Stimulated activated CD4-positive, alpha-beta T cell treated with anti-CD3 and anti-CD28 coated beads, TNF-alpha, amount 100 ng/mL, for 48 hours (primary cell): ENCODE data around the gene FHAD1.
"Not testable (repeated sequence)": the region's sequence is repeated elsewhere in the genome, so short reads cannot be mapped to it uniquely, and the experiment has no call there.

Source experiments
- DNase-seq, 3 donors: peaks; one replicate each; pipeline ENCODE4 v3.0.0-alpha.2; 2020; ENCODE audit warnings: low read depth in 3 of 3

The FHAD1 gene

DNA sequence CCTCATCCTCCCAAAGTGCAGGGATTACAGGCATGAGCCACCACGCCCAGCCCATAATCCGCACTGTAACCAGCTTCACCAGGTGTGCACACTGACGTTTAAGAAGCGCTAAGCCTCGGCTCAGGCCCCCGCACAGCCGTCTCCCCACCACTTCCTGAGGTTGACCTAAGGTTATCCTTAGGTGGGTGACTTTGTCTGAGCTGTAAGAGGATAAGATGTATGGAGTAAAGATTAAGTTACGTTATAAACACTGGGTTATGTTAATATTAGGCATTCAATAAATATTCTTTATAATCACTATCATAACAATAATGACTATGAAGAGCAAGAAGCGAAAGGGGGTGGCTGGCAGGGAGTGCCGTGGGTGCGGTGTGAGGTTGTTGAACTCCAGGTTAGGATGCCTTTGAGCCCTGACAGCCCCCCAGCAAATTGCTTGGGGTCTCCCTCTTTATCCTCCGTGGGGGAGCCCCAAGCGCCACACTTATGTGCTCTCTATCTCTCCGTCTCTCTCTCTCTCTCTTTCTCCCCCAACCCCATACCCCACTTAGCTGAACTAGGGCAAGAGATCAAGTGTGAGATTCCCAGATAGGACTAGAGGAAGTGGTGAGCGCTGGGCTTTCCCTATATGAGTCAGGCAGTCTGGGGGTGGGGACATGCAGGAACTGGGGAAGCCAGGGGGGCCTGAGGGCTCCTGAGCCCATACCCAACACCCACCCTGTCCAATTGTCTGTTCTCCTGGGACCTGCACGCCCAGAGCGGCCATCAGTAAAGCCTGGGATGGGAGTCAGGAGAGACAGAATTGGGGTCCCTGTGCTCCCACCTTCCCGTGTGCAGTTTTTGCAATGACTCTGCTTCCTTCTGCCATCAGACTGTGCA, 170.3 kb downstream of the FHAD1 start:
- DNase-seq: peak in 2 of 3 donors; percentile 23 to 27

DNA sequence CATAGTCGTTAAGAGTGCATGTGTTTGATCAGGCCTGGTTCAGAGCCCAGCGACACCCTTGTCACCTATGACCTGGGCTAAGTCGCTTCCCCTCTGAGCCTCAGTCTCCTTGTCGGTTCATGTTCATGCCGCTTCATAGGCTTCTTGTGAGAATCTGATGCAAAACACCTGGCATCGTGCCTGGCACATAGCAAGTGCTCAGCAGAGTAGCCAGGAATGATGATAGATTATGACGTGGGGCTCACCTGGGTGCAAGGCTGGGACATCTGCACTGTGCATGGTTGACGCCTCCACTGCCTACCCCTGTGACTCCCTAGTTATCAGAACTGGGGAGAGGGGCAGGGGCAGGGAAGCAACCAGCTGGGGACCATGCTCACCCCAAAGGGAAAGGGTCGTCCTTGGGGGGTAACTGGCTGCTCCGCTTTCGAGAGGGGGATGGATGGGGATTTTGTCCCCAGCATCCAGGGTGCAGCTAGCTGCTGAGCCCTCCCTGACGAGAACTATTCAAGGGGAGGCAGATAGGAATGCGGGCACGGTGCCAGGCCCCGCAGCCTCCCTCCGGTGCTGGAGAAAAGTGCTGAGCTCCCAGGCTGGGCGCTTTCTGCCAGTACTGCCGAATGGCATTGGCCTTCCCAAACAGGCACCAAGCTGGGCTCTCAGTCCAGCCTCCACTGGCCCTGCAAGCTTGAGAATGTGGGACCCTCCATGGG, 171.9 kb downstream of the FHAD1 start:
- DNase-seq: no peak

DNA sequence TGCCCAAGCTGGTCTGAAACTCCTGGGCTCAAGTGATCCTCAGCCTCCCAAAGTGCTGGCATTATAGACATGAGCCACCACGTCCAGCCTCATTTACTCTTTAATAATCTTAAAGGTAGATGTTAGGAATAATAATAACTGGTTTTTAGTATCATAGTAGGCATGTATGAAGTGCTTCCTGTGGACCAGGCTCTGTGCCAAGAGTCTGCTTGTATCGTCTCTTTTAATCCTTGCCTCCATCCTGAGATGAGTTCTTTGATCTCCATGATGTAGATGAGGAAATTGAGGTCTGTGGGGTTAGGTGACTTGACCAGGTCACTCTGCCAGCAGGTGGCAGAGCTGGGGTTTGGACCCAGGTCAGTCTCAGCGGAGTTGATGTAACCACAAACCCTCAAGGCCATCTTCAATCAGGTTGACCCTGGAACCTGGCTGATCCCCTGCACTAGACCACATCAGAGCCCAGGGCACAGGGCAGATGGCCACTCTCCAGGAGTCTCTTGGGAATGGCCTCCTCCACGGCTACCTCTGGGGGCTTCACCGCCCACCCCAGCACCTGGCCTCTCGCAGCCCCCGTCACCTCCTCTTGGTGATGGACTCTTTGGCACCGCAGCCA, 173.9 kb downstream of the FHAD1 start:
- DNase-seq: no peak

DNA sequence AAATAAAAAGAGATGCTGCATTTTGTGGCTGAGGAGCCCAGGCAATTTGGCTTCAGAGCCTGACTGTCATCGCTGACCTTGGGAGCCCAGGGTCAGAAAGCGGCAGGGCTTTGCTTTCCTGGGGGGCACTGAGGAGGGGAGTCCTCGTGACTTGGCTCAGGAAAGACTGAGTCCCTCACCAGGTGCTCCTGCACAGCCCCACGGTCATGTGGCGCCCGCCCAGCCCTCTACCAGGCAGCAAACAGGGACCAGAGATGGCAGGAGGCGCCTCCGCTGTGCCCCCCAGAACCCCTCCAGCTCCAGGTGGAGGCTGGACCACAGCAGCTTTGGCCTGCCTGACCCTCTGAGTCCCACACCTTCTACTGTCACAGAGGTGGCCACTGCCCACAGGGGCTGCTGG, 175.8 kb downstream of the FHAD1 start:
- DNase-seq: no peak

DNA sequence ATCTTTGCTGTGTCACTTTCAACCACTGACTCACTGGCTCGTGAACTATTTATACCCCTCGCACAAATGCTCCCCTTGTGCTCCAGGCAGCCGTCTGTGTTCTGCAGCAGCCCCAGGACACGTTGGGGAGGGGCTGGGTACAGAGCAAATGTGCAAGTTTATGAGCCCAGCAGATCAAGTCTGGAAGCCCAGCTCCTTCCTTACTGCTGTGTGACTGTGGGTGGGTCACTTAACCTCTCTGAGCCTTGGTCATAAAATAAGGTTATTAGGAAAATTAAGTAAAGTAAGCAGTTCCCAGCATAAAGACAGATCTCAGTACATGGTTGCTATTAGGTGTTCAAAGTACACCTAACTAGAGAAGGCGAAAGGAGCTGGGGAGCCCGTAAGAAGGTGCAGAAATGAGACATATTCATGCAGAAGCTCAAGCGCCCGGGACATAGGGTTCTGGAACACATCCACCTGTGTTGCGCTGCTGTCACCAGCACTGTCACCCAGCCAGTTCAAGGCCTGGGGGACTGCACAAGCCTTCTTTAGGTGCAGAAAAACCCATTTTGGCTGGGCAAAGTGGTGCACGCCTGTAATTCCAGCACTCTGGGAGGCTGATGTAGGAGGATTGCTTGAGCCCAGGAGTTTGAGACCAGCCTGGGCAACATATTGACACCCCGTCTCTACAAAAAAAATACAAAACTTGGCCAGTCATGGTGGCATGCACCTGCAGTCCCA, 176.5 kb downstream of the FHAD1 start:
- no peak for DNase-seq

DNA sequence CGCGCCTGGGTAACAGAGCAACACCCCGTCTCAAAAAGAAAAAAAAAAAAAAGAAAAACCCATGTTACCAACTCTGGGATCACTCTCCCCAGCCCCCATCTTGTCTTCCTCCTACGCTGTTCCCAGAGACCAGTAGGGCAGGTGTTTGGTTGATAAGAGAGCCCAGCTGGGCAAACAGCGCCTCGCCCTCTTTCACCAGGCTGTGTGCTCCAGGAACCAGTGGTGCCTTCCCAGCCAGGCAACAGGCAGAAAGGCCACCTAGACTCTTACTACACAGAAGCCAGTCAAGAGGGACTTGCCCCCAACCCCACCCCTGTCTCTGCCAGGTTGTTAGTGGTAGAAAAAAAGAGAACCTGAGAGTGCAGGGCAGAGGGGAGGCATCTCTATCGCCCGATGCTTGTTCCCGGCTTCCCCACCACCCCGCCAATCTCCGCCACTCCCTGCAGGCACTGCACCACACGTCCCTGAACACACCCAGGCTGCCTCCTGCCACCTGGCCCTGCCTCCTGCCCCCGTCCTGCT, 177.2 kb downstream of the FHAD1 start:
- no peak for DNase-seq

DNA sequence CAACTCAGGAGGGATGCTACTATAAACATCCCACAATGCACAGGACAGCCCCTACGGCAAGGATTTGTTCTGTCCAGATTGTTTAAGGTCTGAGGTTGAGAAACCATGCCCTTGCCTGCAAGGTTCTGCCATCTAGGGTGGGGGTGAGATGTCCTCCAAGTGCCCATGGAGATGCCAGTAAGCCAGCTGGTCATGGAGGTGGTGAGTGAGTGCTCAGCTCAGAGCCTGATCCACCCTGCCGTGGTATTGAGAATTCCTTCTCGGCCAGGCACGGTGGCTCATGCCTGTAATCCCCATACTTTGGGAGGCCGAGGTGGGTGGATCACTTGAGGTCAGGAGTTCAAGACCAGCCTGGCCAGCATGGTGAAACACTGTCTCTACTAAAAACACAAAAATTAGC, 178.0 kb downstream of the FHAD1 start:
- DNase-seq: no peak

DNA sequence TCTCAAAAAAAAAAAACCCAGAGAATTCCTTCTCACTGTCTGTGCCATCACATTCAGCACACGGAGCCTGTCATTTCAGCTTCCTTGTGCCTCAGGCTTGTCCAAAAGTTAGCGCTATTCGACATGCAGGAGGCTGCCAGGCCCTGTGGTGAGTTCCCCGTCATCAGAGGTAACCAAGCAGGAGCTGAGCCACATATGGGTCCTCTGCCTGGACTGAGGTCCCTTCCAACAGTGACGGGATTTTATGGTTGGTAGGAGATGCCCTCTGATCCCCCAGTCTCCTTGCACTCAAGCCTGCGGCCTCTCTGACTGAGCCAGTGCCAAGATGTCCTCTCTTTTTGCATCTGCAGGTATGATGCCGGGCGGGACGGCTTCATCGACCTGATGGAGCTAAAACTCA, 178.5 kb downstream of the FHAD1 start:
- no peak for DNase-seq

DNA sequence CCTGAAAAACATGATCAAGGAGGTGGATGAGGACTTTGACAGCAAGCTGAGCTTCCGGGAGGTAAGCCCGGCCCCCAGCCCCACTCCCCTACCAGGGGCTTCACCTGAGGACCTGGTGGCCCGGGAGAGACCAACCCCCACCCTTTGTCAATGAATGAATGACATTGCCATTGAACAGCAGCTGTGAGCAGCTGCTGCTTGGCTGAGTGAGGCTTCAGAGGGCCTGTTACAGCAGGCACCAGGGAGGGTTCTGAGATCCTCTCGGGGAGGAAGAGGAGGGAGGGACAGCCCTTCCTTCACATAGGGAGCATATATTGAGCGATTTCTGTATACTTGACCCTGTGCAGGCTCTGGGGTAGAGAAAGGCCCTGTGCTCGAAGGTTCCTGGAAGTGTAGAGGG, 178.9 kb downstream of the FHAD1 start:
- no peak for DNase-seq

DNA sequence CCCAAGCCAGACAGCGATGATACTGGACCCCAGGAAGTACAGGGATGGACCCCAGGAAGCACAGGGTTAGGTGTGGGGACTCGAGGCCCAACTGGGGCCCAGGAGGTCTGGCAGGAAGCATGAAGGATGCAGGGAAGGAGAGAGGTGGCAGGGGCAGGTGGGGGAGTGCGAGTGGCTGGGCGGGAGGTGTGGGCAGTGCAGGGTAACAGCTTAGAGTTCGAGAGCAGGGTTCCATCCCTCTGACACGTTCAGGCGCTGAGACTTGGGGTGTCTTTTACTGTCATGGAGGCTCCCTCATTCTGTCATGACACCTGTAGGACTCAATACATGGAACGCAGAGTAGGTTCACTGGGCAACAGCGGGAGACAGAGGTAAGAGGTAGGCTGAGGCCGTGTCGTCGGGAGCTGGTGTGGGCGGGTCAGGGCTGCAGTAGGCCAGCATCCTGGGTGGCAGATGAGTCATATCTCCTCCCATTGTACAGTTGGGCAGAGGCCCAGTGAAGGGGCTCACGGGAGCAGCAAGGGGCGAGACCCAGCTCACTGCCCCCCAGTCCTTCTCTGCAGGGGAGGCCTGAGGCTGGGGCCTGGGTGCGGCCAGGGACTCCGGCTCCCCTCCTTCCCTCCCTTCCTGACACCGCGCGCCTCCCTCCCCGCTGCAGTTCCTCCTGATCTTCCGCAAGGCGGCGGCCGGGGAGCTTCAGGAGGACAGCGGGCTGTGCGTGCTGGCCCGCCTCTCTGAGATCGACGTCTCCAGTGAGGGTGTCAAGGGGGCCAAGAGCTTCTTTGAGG, 179.7 kb downstream of the FHAD1 start:
- DNase-seq: no peak

DNA sequence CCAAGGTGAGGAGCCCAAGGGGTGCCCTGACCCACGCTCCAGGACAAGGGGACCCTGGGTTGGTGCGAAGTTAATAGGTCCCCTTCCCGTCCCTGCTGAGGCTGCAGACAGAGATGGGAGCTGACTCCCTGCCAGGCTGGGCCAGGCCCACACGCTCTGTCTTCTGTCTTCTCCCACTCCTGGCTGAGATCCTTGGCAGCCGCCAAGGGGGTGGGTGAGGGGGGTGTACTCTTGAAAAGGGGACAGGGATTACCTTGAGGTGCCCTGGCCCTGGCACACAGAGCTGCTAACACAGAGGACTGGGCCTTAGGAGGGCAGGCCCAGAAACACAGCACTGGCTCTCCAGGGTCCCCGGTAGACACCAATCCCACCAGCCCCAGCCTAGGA, 180.2 kb downstream of the FHAD1 start:
- no peak for DNase-seq

DNA sequence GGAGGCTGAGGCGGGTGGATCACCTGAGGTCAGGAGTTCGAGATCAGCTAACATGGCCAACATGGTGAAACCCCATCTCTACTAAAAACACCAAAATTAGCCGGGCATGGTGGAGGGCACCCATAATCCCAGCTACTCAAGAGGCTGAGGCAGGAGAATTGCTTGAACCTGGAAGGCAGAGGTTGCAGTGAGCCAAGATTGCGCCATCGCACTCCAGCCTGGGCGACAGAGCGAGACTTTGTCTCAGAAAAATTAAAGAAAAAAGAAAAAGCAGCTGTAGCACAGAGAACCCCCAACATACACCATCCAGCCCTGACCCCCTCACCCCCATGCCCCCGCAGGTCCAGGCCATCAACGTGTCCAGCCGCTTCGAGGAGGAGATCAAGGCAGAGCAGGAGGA, 181.2 kb downstream of the FHAD1 start:
- DNase-seq: not testable (repeated sequence)

DNA sequence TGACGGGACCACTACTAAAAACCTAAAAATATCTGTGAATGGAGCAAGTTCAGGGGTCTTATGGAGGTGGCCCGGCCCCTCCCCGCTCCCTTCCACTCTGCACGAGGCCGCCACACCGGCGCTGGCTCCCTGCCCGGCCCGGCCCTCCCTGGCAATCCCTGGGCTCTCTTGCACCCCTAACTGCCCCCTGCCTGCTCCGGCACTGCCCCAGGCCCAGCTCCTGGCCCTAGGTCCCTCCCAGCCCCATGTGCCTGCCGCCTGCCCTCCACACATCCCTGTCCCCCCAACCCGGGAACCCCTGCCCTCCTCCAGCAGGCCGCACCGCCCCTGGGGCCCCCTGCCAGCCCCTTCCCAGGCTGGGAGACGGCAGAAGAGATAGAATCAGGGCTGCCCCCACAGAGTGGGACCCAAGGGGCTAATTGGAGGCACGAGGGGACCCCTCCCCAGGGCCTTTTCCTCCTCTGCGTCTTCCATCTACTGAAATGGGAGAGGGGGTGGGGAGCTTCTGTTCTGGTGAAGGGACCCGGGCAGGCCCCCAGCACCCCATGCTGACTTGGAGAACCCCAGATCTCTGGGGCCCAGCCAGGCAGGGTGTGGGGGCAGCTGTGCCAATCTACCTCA, 181.9 kb downstream of the FHAD1 start:
- no peak for DNase-seq

DNA sequence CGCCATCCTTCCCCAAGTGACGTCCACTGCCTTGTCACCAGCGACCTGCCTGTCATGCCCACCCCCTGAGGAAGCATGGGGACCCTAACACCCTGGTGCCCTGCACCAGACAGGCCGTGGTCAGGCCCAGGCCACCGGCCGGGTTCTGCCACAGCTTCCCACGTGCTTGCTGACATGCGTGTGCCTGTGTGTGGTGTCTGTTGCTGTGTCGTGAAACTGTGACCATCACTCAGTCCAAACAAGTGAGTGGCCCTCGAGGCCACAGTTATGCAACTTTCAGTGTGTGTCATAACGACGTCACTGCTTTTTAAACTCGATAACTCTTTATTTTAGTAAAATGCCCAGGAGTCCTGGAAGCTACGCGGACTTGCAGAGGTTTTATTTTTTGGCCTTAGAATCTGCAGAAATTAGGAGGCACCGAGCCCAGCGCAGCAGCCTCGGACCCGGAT, 182.7 kb downstream of the FHAD1 start:
- no peak for DNase-seq

DNA sequence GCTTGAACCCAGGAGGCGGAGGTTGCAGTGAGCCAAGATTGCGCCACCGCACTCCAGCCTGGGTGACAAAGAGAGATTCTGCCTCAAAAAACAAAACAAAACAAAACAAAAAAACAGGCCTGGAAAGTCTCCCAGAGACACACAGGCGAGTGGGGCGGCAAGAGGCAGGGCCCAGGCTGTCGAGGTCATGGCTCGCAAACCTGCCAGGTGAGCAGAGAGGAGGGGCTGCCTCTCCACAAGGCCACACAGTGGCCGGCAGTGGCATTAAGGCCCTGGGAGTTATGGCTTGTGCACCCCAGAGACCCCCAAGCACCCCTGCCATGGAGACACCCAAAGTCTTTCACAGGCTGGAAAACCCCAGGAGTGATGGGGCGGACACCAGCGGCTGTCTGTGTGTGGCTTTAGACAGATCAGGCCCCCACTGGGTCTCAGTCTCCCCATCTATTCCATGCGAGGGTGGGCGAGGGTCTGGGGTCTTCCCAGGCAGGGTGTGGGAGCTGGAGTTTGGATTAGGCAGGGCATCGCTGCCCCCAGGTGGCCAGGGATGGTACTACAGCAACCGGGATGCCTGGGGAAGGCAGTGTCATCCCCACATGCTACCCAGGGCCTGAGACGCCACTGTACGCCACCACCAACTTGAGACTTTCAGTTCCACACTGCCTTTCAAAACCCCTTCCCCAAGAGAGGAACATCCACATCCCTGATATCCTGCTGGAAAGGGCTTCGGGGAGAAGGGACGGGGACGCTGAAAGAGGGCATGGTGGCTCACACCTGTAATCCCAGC, 184.0 kb downstream of the FHAD1 start:
- peak; percentile 35 to 65 (median 64) for DNase-seq

DNA sequence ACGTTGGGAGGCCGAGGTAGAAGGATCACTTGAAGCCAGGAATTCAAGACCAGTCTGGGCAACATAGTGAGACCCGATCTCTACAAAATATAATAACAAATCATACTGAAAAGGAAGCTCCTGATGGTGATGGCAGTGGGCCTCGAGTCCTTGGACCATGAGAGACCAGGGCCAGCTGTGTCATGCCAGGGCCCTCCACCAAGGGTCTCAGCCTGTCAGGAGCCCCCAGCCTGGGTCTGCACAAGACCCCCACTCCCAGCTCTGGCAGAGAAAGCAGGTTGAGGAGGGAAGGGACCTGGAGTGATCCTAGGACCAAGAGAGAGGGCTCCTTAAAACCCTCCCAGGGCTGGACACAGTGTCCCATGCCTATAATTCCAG, 184.5 kb downstream of the FHAD1 start:
- DNase-seq: no peak

DNA sequence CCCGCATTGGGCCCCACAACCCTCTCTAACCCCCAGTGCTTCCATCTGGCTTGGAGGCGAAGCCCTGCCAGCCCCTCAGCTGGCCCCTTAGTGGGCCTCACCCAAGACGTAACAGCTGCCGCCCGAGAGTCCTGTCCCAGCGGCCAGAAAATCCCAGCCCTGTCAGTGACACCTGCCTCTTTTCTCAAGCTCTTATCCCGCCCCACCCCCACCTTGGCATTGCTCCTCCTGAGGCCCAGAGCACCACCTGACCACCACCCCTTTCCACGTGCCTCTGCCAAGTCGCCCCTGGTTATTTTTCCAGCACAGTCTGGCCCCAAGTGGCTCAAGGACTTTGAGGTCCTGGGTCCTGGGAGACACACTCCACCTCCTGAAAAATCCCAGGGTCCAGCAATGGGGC, 185.3 kb downstream of the FHAD1 start:
- no peak for DNase-seq

DNA sequence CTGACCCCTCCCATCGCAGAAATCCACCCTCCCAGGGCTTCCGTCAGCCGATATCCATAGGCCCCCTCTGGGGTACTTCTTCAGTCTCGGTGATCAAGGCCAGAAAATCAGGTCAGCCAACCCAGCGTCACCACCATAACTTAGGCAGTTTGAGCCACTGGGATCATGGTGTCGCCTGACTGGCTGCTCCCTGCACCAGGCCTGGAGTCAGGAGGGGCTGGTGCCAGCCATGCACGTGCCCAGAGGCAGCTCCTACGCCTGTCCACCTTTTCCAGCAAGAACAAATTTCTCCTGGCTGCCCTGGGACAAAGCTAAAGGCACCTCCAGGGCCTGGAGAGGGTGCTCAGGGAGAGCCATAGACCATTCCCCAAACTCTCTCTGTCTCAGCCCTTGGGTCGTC, 186.4 kb downstream of the FHAD1 start:
- DNase-seq: no peak

DNA sequence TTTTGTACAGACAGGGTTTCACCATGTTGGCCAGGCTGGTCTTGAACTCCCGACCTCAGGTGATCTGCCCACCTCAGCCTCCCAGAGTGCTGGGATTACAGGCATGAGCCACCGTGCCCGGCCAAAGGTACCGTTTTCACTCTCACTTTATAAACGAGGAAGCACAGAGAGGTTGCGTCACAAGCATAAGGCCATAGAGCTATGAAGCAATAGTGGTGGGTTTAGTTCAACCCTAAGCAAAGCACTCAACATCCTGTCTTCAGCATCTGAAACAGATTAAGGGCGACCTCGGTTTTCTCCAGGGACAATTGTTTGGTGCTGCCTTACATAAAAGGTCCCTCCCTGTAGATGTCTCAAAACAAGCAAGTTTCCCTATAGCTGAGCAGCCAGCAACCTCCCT, 187.7 kb downstream of the FHAD1 start:
- DNase-seq: not testable (repeated sequence)
